Measurements from ENCODE around the gene CHD5.
A peak's percentile ranks its signal among the peaks of the same experiment; 100 is the strongest.

Gene CHD5

GRCh38 chr1:6131561-6131960 lies 48.6 kb downstream of the CHD5 start:
- Histone ChIP-seq H3K27ac (ENCODE audit: low read length) (no peak overlapping the region), H3K9me3 (ENCODE audit: control insufficient read depth, insufficient read depth, low read length) (no peaks in the 10 kb centered on the region), H3K4me3 (ENCODE audit: low read length) (no peak overlapping the region), H3K36me3 (ENCODE audit: control insufficient read depth, insufficient read depth, low read length) (no peaks in the 10 kb centered on the region), H3K4me1 (ENCODE audit: control insufficient read depth, insufficient read depth, low read length) (peaks cover 5% of the 10 kb centered on the region; the same call in 1 of the 2 replicates), H3K27me3 (ENCODE audit: control insufficient read depth, insufficient read depth, low read length) (no peaks in the 10 kb centered on the region)
- WGBS (ENCODE audit: insufficient coverage, insufficient read length), result no CpG with 5 or more reads among the region's 9 CpGs
- DNase-seq (ENCODE audit: low read depth, low spot score), result no peak

- no CpG with 5 or more reads among the region's 7 CpGs for WGBS (ENCODE audit: insufficient coverage, insufficient read length)
- Histone ChIP-seq H3K27ac (ENCODE audit: low read length) (no peak overlapping the region), H3K4me1 (ENCODE audit: control insufficient read depth, insufficient read depth, low read length) (peaks cover 5% of the 10 kb centered on the region; the same call in 1 of the 2 replicates), H3K27me3 (ENCODE audit: control insufficient read depth, insufficient read depth, low read length) (no peaks in the 10 kb centered on the region), H3K9me3 (ENCODE audit: control insufficient read depth, insufficient read depth, low read length) (no peaks in the 10 kb centered on the region), H3K36me3 (ENCODE audit: control insufficient read depth, insufficient read depth, low read length) (no peaks in the 10 kb centered on the region), H3K4me3 (ENCODE audit: low read length) (no peak overlapping the region)
- DNase-seq (ENCODE audit: low read depth, low spot score), result no peak
Measured at GRCh38 chr1:6130596-6130995, 49.5 kb downstream of the CHD5 start.

- H3K9me3 ChIP-seq (ENCODE audit: control insufficient read depth, insufficient read depth, low read length), result no peaks in the 10 kb centered on the region
- H3K36me3 ChIP-seq (ENCODE audit: control insufficient read depth, insufficient read depth, low read length), result no peaks in the 10 kb centered on the region
- peaks cover 5% of the 10 kb centered on the region for H3K4me1 ChIP-seq (ENCODE audit: control insufficient read depth, insufficient read depth, low read length)
- no CpG with 5 or more reads among the region's 11 CpGs for WGBS (ENCODE audit: insufficient coverage, insufficient read length)
- no peak for DNase-seq (ENCODE audit: low read depth, low spot score)
- no peak overlapping the region for H3K27ac ChIP-seq (ENCODE audit: low read length)
- no peaks in the 10 kb centered on the region for H3K27me3 ChIP-seq (ENCODE audit: control insufficient read depth, insufficient read depth, low read length)
- no peak overlapping the region for H3K4me3 ChIP-seq (ENCODE audit: low read length)
Measured at GRCh38 chr1:6130036-6130435, 50.1 kb downstream of the CHD5 start.

- peaks cover 5% of the 10 kb centered on the region for H3K4me1 ChIP-seq (ENCODE audit: control insufficient read depth, insufficient read depth, low read length)
- no peak overlapping the region for H3K27ac ChIP-seq (ENCODE audit: low read length)
- WGBS (ENCODE audit: insufficient coverage, insufficient read length), result no CpG with 5 or more reads among the region's 9 CpGs
- no peak overlapping the region for H3K4me3 ChIP-seq (ENCODE audit: low read length)
- no peaks in the 10 kb centered on the region for H3K27me3 ChIP-seq (ENCODE audit: control insufficient read depth, insufficient read depth, low read length)
- no peak for DNase-seq (ENCODE audit: low read depth, low spot score)
- no peaks in the 10 kb centered on the region for H3K36me3 ChIP-seq (ENCODE audit: control insufficient read depth, insufficient read depth, low read length)
- no peaks in the 10 kb centered on the region for H3K9me3 ChIP-seq (ENCODE audit: control insufficient read depth, insufficient read depth, low read length)
Measured at GRCh38 chr1:6129313-6129712, 50.8 kb downstream of the CHD5 start.

DNA sequence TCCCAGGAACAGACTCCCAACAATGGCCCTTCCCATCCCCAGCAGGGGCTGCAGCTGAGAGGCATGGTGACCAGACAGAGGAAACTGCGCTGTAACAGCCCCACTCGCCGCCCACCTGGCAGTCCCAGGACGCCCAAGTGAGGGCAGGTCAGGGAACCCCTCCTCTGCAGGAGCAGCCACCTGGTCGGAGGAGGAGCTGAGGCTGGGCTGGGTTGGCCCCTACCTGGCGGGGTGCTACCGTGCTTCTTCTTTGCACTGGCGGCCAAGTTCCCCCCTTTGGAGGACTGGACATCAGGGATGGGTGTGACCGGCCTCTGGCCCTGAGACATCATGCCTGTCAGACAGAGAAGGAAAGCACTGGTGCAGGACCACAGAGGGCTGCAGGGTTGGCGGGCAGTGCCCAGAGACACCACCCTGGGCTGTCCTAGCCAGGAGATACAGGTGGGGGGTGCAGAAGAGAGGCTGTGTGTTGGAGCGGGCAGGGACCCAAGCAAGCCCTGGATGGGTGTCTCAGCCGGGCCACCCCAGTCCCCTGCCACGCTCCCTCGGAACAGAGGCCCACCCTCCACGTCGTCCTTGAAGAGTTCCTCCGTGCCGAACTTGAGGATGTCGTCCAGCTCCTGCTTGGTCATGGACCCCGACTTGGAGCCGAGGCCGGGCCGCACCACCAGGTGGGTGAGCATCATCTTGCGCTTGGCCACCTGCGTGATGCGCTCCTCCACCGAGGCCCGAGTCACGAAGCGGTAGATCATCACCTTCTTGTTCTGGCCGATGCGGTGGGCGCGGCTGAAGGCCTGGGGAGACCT lies 51.6 kb downstream of the CHD5 start:
- peaks cover 5% of the 10 kb centered on the region for H3K4me1 ChIP-seq (ENCODE audit: control insufficient read depth, insufficient read depth, low read length)
- H3K4me3 ChIP-seq (ENCODE audit: low read length), result no peak overlapping the region
- H3K27ac ChIP-seq (ENCODE audit: low read length), result no peak overlapping the region
- no peak for DNase-seq (ENCODE audit: low read depth, low spot score)
- H3K9me3 ChIP-seq (ENCODE audit: control insufficient read depth, insufficient read depth, low read length), result no peaks in the 10 kb centered on the region
- H3K36me3 ChIP-seq (ENCODE audit: control insufficient read depth, insufficient read depth, low read length), result no peaks in the 10 kb centered on the region
- no peaks in the 10 kb centered on the region for H3K27me3 ChIP-seq (ENCODE audit: control insufficient read depth, insufficient read depth, low read length)
- WGBS (ENCODE audit: insufficient coverage, insufficient read length), result no CpG with 5 or more reads among the region's 34 CpGs

DNA sequence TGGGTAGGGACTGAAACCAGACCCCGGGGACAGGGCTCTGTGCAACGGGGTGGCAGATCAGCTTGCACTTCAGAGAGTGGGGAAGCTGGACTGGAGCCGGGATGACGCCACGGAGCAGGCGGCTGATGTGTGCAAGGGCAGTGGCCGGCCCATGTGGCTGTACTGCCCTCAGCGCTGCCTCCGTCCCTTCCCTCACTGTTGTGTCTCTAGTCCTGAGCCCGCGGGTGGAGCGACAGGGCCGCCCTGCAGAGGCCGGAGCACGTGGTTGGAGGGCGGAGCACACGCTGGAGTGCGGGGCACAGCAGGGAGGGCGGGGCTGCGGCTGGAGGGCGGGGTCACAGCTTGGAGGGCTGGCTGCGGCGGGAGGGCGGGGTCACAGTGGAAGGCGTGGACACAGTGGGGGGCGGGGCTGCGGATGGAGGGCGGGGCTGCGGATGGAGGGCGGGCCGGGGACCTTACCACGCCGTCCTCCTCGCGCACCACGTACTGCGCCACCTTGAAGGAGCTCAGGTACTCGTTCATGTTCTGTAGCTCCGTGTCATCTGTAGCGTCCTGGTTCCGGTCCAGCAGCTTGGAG lies 52.4 kb downstream of the CHD5 start:
- peaks cover 5% of the 10 kb centered on the region for H3K4me1 ChIP-seq (ENCODE audit: control insufficient read depth, insufficient read depth, low read length)
- H3K9me3 ChIP-seq (ENCODE audit: control insufficient read depth, insufficient read depth, low read length), result no peaks in the 10 kb centered on the region
- H3K4me3 ChIP-seq (ENCODE audit: low read length), result 0 out of 2 replicates have a peak overlapping the region, but pooled peaks have one; percentile 16
- no CpG with 5 or more reads among the region's 41 CpGs for WGBS (ENCODE audit: insufficient coverage, insufficient read length)
- no peak overlapping the region for H3K27ac ChIP-seq (ENCODE audit: low read length)
- no peaks in the 10 kb centered on the region for H3K36me3 ChIP-seq (ENCODE audit: control insufficient read depth, insufficient read depth, low read length)
- H3K27me3 ChIP-seq (ENCODE audit: control insufficient read depth, insufficient read depth, low read length), result no peaks in the 10 kb centered on the region
- no peak for DNase-seq (ENCODE audit: low read depth, low spot score)

DNA sequence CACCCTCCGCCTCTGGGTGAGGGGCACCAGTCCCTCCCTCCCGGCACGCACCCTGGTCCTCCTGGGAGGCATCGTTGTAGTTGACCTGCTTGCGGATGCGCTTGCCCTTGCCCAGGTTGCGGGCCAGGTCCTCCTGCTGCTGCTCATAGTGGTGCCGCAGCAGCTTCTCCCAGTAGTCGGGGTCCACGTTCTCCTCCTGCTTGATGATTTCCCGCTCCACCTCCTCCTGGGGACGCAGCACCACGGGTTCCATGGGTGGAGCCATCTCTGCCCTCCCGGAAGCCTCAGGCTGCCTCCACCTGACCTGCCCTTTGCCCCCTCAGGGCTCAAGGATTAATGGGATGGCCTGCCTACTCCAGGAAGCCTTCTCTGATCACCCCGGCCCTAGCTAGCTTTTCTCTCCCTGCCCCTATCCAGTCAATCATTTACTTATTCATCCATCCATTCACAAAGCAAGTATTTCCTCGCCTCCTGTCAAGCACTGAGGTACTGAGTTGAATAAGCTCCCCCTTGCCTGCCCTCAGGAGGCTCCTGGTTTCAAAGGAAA lies 53.5 kb downstream of the CHD5 start:
- peaks cover 5% of the 10 kb centered on the region for H3K4me1 ChIP-seq (ENCODE audit: control insufficient read depth, insufficient read depth, low read length)
- H3K9me3 ChIP-seq (ENCODE audit: control insufficient read depth, insufficient read depth, low read length), result no peaks in the 10 kb centered on the region
- no peak overlapping the region for H3K4me3 ChIP-seq (ENCODE audit: low read length)
- H3K27me3 ChIP-seq (ENCODE audit: control insufficient read depth, insufficient read depth, low read length), result no peaks in the 10 kb centered on the region
- H3K27ac ChIP-seq (ENCODE audit: low read length), result no peak overlapping the region
- no peak for DNase-seq (ENCODE audit: low read depth, low spot score)
- H3K36me3 ChIP-seq (ENCODE audit: control insufficient read depth, insufficient read depth, low read length), result no peaks in the 10 kb centered on the region
- no CpG with 5 or more reads among the region's 16 CpGs for WGBS (ENCODE audit: insufficient coverage, insufficient read length)

DNA sequence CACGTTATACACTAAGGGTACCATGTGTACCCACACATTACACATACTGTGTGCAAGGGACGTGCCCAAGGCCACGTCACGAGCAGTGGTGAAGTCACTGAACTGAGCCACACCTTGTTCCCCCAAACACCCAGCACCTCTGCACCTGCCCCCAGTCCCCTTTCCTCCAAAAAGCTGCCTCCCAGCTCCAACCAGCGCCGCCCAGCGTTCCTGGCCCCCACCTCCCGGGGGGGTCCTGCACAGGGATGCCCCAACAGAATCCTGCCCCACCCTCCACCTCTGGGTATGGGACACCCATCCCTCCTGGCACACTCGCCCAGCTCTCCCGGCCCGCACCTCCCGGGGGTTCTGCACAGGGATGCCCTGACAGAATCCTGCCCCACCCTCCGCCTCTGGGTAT lies 54.1 kb downstream of the CHD5 start:
- no peak overlapping the region for H3K27ac ChIP-seq (ENCODE audit: low read length)
- no CpG with 5 or more reads among the region's 13 CpGs for whole genome bisulfite sequencing (ENCODE audit: insufficient coverage, insufficient read length)
- no peaks in the 10 kb centered on the region for H3K36me3 ChIP-seq (ENCODE audit: control insufficient read depth, insufficient read depth, low read length)
- DNase-seq (ENCODE audit: low read depth, low spot score), result no peak
- H3K9me3 ChIP-seq (ENCODE audit: control insufficient read depth, insufficient read depth, low read length), result no peaks in the 10 kb centered on the region
- peaks cover 5% of the 10 kb centered on the region for H3K4me1 ChIP-seq (ENCODE audit: control insufficient read depth, insufficient read depth, low read length)
- no peak overlapping the region for H3K4me3 ChIP-seq (ENCODE audit: low read length)
- no peaks in the 10 kb centered on the region for H3K27me3 ChIP-seq (ENCODE audit: control insufficient read depth, insufficient read depth, low read length)

GRCh38 chr1:6125366-6125765 lies 54.8 kb downstream of the CHD5 start:
- H3K27ac ChIP-seq (ENCODE audit: low read length), result no peak overlapping the region
- no peaks in the 10 kb centered on the region for H3K27me3 ChIP-seq (ENCODE audit: control insufficient read depth, insufficient read depth, low read length)
- peaks cover 5% of the 10 kb centered on the region for H3K4me1 ChIP-seq (ENCODE audit: control insufficient read depth, insufficient read depth, low read length)
- H3K9me3 ChIP-seq (ENCODE audit: control insufficient read depth, insufficient read depth, low read length), result no peaks in the 10 kb centered on the region
- no CpG with 5 or more reads among the region's 15 CpGs for WGBS (ENCODE audit: insufficient coverage, insufficient read length)
- no peak overlapping the region for H3K4me3 ChIP-seq (ENCODE audit: low read length)
- H3K36me3 ChIP-seq (ENCODE audit: control insufficient read depth, insufficient read depth, low read length), result no peaks in the 10 kb centered on the region
- no peak for DNase-seq (ENCODE audit: low read depth, low spot score)

DNA sequence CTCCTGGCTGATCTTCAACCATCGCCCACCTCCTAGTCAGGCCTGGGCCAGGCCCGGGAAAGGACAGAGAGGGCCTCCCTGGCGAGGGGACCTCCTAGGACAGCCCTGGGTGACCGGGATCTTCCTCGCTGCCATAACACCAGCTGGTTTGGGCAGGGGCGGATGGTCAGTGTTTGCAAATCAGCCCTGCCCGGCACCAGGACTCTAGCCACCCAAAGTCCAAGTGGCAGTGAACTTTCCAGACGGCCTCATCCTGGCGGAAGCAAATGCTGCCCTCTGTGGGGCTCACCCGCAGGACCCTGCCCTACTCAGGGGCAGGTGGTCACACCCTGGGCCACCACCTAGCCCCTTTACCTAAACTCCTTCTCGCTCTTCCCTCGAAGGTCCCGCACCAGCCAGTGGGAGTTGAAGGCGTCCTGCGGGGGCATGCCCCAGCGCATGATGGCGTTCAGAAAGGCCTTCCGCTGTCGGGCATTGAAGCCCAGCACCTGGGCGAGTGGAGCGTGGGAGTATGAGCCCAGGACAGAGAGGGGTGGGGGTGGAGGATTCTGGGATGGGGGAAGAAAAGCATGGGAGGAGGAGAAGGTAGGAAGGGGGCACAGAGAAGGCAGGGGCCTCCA lies 55.3 kb downstream of the CHD5 start:
- no peaks in the 10 kb centered on the region for H3K27me3 ChIP-seq (ENCODE audit: control insufficient read depth, insufficient read depth, low read length)
- peaks cover 5% of the 10 kb centered on the region for H3K4me1 ChIP-seq (ENCODE audit: control insufficient read depth, insufficient read depth, low read length)
- no peak overlapping the region for H3K27ac ChIP-seq (ENCODE audit: low read length)
- H3K4me3 ChIP-seq (ENCODE audit: low read length), result no peak overlapping the region
- whole genome bisulfite sequencing (ENCODE audit: insufficient coverage, insufficient read length), result no CpG with 5 or more reads among the region's 21 CpGs
- H3K9me3 ChIP-seq (ENCODE audit: control insufficient read depth, insufficient read depth, low read length), result no peaks in the 10 kb centered on the region
- no peaks in the 10 kb centered on the region for H3K36me3 ChIP-seq (ENCODE audit: control insufficient read depth, insufficient read depth, low read length)
- DNase-seq (ENCODE audit: low read depth, low spot score), result no peak

Data from iPS DF 6.9 (cell line).